Testis (tissue), 3 donors: ENCODE data around the gene HLA-DQA1. TPM values are rescaled to one million over a fixed set of nuclear protein-coding genes. Genes with fewer than 3 reads are reported as not detected.
"Not testable (repeated sequence)": the region's sequence is repeated elsewhere in the genome, so short reads cannot be mapped to it uniquely, and the experiment has no call there.

Source experiments
- DNase-seq: peaks from one replicate; pipeline ENCODE4 v3.0.0-alpha.2; 2019
- H3K27ac ChIP-seq, 2 donors: fragments of 200-600 bp; sonication (generic); one replicate each; pipeline ENCODE4 v1.5.1; 2019
- H3K27me3 ChIP-seq: fragments of 200-600 bp; sonication (generic); one replicate; pipeline ENCODE4 v1.5.1; 2019
- H3K36me3 ChIP-seq: fragments of 200-600 bp; sonication (generic); one replicate; pipeline ENCODE4 v1.5.1; 2017; ENCODE audit warnings: low read depth; ENCODE audit errors: missing control alignments
- H3K4me1 ChIP-seq: fragments of 200-600 bp; sonication (generic); one replicate; pipeline ENCODE4 v1.5.1; 2019
- H3K4me3 ChIP-seq, 2 donors: fragments of 200-600 bp; sonication (generic); one replicate each; pipeline ENCODE4 v1.5.1; 2017 to 2019
- H3K9me3 ChIP-seq: fragments of 200-600 bp; sonication (generic); one replicate; pipeline ENCODE4 v1.5.1; 2017
- POLR2A ChIP-seq: fragments of 450-650 bp; IDR thresholded peaks from one replicate; pipeline ENCODE4 v1.6.1; 2017; ENCODE audit warnings: antibody characterized with exemption, mild to moderate bottlenecking, moderate library complexity
- WGBS, 2 donors: methylation state at CpG; one replicate each; pipeline ENCODE4 v1.1.5; 2018; 5-methylcytosine and 5-hydroxymethylcytosine counted together
- intact Hi-C: fragments of 100-400 bp; cut with DNase I; formaldehyde crosslinking; loops from one replicate; pipeline ENCODE4 v1.15.1; 2023; ENCODE audit warnings: low total_unique reads
- polyA plus RNA-seq: library from polyadenylated mRNA; stranded (reverse); fragments of 350-450 nt; fragmentation: Illumina TruSeq; extraction: RNeasy Lipid Tissue Mini Kit (QIAGEN cat#74804); gene quantifications from one replicate; pipeline ENCODE4 v1.2.3, GENCODE V29; 2014; ENCODE audit warnings: low read depth, low replicate concordance; ENCODE audit not compliant: insufficient read depth
- total RNA-seq, 2 donors: library from RNA; depleted of rRNA; stranded (reverse); fragments of >200 nt; gene quantifications; one replicate each; pipeline ENCODE4 v1.2.3, GENCODE V29; 2016
- TF ChIP-seq, protein P1 (sequence below), 3 experiments: fragments of 450-650 bp in 2 of 3; fragments of 200-600 bp in 1 of 3; sonication (generic) in 1 of 3; IDR thresholded peaks; one replicate each; pipeline ENCODE4 v1.5.1; 2016 to 2019; ENCODE audit warnings: antibody characterized with exemption in 3 of 3, mild to moderate bottlenecking in 2 of 3, moderate library complexity in 1 of 3

HLA-DQA1 gene
- total and polyA plus RNA-seq, 3 donors from 2014 or later: 0.94 to 33.9 (median 1.6) TPM

- TF ChIP-seq, protein P1, sequence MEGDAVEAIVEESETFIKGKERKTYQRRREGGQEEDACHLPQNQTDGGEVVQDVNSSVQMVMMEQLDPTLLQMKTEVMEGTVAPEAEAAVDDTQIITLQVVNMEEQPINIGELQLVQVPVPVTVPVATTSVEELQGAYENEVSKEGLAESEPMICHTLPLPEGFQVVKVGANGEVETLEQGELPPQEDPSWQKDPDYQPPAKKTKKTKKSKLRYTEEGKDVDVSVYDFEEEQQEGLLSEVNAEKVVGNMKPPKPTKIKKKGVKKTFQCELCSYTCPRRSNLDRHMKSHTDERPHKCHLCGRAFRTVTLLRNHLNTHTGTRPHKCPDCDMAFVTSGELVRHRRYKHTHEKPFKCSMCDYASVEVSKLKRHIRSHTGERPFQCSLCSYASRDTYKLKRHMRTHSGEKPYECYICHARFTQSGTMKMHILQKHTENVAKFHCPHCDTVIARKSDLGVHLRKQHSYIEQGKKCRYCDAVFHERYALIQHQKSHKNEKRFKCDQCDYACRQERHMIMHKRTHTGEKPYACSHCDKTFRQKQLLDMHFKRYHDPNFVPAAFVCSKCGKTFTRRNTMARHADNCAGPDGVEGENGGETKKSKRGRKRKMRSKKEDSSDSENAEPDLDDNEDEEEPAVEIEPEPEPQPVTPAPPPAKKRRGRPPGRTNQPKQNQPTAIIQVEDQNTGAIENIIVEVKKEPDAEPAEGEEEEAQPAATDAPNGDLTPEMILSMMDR (IDR thresholded peaks at IDR 0.05): no peak
- TF ChIP-seq POLR2A: no peak
- Histone ChIP-seq H3K4me1 (no peaks in the 10 kb centered on the region), H3K4me3 (no peak overlapping the region), H3K9me3 (no peaks in the 10 kb centered on the region), H3K27me3 (no peaks in the 10 kb centered on the region), H3K27ac (no peak overlapping the region), H3K36me3 (no peaks in the 10 kb centered on the region)
- intact Hi-C loops: no loop called here
- 30 to 61% methylated on average over 3 of the region's 3 CpGs for WGBS, 2 donors
- peak; percentile 47 for DNase-seq
Observed at GRCh38 chr6:32627831-32628230, 9.4 kb upstream of the HLA-DQA1 start.

DNA sequence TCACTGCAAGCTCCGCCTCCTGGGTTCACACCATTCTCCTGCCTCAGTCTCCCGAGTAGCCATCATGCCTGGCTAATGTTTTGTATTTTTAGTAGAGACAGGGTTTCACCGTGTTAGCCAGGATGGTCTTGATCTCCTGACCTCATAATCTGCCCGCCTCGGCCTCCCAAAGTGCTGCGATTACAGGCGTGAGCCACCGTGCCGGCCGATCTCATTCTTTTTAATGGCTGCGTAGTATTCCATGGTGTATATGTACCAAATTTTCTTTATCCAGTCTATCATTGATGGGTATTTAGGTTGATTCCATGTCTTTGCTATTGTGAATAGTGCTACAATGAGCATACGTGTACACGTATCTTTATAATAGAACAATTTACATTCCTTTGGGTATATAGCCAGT, 7.4 kb upstream of the HLA-DQA1 start:
- intact Hi-C loops, H3K27me3 ChIP-seq, H3K4me3 ChIP-seq, H3K36me3 ChIP-seq, H3K9me3 ChIP-seq, H3K27ac ChIP-seq, H3K4me1 ChIP-seq, DNase-seq: not testable (repeated sequence)
- WGBS, 2 donors: 60 to 86% methylated on average over 1 to 13 of the region's 13 CpGs

GRCh38 chr6:32635526-32636123, 1.6 kb upstream of the HLA-DQA1 start:
- Histone ChIP-seq H3K27me3 (no peaks in the 10 kb centered on the region), H3K27ac (no peak overlapping the region), H3K9me3 (no peaks in the 10 kb centered on the region), H3K36me3 (no peaks in the 10 kb centered on the region), H3K4me1 (no peaks in the 10 kb centered on the region), H3K4me3 (no peak overlapping the region)
- intact Hi-C loops: no loop called here
- 36 to 38% methylated on average over 2 of the region's 2 CpGs for WGBS, 2 donors
- DNase-seq: no peak
- TF ChIP-seq, protein P1 (IDR thresholded peaks at IDR 0.05): no peak

DNA sequence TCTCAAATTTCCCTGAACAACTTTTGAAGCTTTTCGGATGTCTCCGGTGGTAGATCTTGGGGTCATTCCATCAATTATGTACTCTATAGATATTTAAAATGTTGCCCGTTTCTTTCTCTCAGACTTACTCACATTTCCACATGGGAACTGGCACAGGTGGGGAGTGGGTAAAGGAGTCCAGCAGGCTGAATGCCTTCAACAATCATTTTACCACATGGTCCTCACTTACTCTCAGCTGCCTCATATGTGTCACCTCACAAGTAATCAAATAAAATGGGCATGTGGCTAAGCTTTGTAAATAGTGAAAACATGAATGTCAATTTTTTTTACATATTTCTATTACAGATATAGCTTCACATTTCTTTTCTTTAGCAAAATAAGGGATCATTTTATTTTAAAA, 677 bp downstream of the HLA-DQA1 start:
- no peaks in the 10 kb centered on the region for H3K4me1 ChIP-seq
- H3K27me3 ChIP-seq: no peaks in the 10 kb centered on the region
- TF ChIP-seq POLR2A: no peak
- TF ChIP-seq, protein P1 (IDR thresholded peaks at IDR 0.05): no peak
- no peak overlapping the region for H3K4me3 ChIP-seq
- 32 to 78% methylated on average over 3 of the region's 3 CpGs for WGBS, 2 donors
- DNase-seq: no peak
- no peak overlapping the region for H3K27ac ChIP-seq
- H3K9me3 ChIP-seq: no peaks in the 10 kb centered on the region
- no peaks in the 10 kb centered on the region for H3K36me3 ChIP-seq
- intact Hi-C loops: no loop called here

- intact Hi-C loops: no loop called here
- Histone ChIP-seq H3K36me3 (no peaks in the 10 kb centered on the region), H3K4me3 (no peak overlapping the region), H3K9me3 (no peaks in the 10 kb centered on the region), H3K27me3 (no peaks in the 10 kb centered on the region), H3K4me1 (no peaks in the 10 kb centered on the region), H3K27ac (no peak overlapping the region)
- DNase-seq: no peak
- no peak for TF ChIP-seq POLR2A
- TF ChIP-seq, protein P1 (IDR thresholded peaks at IDR 0.05): no peak
- 37 to 64% methylated on average over 5 to 9 of the region's 9 CpGs for WGBS, 2 donors
Observed at GRCh38 chr6:32638532-32639219, 1.5 kb downstream of the HLA-DQA1 start.
